Cerebellar nuclear complex (tissue), 1 donor: Measurements from ENCODE around the gene TM7SF2.

Source experiments
- DNase-seq, 2 experiments: peaks; one replicate each; lab custom pipeline; 2025; lab: John Stamatoyannopoulos, UW

Gene TM7SF2

DNA sequence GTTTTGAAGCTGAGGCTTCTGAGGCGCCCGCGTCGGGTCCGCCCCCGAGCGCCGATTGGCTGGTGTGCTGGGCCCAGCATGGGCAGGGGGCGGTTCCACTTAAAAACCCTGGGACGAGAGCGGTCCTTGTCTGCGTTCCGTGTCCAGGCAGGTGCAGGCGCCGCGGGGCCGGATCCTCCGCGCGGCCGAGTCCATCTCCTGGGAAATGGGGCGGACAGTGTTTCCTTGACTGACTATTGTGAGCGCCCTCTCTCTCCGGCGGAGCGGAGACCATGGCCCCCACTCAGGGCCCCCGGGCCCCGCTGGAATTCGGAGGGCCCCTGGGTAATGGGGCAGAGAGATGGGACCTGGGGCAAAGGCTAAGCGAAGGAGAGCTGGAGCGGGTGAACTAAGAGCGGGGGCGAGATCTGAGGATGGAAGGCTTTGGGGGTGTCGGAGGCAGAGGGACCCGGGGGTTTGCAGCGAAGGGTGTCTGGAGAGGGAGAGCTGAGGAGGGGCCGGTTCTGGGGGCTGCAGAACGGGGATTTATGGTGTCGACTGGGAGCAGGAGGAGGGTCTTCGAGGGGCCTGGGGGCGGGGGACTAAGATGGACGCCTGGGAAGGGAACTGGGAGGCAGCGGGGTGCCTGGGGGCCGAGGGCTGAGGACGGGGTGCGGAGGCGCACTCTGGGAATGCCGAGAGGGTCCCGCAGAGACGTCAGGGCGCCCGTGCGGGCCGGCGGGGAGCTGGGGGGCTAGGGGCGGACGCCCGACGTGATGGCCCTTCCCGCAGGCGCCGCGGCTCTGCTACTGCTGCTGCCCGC, at the start of gene TM7SF2:
TM7SF2 (plus strand) TSS at position 129 of the 802 bp plus-strand sequence; CDS start at position 273, 144 bp downstream.
- peak; percentile 68 to 92 for DNase-seq

DNA sequence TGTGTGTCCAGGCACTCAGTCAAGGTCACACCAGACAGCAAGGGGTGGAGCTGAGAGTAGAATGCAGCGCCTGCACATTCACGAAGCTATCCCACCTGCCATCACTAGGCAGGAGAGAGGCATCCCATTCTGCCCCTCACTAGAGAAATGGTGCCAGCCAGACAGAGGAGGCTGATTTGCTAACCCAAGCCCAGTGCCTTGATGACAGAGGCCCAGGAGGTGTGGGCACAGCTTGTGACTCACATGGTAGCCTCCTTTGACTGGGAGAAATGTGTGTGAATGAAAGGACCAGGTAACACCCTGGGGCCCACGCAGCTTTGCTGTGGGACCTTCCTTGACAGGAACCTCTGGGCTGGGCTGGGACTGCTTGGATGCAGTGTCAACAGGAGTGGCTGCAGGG, 48.1 kb upstream of the TM7SF2 start:
- no peak for DNase-seq

DNA sequence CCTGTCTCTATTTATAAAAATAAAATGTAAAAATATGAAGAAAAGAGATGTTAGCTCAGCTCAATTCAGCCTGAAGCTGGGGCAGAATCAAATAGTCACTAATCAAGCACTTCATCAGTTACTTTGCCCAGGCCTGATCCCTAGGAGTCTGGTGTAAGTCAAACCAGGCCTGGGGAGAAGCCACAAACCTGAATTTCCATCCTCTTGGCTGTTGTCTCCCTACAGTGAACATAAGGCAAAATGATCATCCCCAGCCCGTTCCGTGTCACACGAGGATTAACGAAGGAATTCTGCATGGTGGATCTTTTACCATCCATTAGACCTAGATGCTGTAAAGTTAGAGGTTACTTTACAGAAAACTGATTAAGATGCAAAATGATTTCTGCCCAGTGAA, 46.8 kb upstream of the TM7SF2 start:
- no peak for DNase-seq

DNA sequence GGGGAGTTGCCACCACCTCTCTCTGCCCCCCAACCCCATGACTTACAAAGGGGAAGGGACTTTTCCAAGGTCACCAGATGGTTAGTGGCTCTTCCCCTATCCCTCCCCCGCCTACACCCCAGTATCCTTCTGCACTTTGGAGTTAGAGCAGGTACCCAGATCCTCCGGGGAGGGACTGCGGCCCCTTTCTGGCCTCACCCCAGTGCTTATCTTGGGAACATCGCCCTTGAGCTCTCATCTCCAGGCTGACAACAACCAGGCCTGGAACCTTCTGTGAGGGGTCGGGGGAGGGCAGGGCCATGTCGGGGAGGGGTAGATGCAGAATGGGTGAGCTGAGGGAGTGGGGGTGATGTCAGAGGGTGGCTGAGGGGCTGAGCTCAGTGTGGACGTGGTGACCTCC, 45.8 kb upstream of the TM7SF2 start:
- no peak for DNase-seq

DNA sequence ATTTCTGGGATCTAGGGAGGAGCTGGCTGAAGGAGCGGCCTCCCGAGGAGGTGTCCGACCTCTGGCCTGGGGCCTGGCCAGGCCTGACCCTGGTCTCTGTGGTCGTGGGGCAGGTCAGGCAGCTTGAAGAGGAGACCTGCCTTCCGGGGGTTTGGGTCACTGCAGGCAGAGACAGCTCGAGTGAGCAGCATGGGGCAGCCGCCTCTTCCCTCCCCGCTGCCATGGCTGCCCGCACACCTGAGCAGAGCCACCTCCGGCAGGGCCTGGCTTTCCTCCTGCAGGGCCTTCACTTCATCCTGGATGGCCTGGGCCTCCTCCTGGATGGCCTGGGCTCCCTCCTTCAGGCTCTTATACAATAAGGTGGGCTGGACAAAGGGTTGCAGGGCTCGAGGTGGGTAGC, 45.4 kb upstream of the TM7SF2 start:
- DNase-seq, result no peak

DNA sequence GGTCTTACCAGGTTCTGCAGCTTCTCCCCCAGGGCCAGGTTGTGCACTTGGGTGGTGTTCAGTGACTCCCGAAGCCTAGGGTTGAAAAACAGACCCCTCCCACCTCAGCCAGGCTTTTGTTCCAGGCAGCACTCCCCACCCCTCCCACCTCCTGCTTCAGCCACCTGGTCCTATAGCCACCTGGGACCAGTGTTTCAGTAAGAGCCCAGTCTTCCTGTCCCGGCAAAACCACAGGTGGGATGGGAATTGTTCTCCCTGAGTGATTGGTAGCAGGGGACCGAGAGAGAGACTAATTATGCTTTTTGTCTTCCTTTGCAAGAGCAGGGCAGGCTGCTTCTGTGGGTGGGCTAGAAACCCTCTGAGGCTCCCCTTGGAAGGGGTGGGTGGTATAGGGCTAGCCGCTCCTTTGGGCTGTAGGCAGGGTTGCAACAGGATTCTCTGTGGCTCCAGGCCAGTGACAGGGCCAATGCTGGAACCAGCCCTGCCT, 44.8 kb upstream of the TM7SF2 start:
- DNase-seq, result no peak

DNA sequence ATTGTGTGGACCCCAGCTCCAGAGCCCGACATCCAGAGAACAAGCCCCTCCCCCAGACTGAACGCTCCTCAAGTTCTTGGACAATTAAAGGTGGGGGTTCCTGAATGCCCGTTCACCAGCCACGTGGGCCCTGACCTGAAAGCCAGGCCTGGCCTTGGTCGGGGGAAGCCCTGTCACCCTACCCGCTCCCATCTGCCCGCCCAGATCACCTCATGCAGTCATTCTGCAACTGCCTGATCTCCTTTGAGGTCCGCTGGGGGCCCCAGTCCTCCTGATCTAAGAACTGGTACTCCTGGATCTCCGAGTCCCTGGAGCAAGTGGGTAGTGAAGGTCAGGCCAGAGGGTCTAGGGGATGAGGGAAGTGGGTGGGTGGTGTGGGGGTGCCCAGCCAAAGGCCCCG, 44.2 kb upstream of the TM7SF2 start:
- no peak for DNase-seq

DNA sequence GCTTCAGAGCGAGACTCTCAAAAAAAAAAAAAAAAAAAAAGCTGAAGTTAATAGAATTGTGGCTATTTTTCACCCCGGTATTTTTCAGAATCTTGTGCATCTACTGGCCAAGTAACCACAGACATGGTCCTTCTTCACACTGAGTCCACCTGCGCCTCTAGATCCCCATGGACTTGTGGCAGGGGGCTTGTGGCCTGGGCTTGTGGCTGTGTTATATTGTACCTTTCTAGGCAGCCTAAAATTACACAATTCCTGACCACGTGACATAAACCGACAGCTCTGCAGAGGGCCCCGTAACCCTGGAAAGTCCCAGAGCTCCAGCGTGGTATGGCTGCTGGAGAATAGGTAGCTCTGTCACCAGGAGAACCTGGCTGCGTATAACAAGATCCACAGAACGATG, 42.5 kb upstream of the TM7SF2 start:
- DNase-seq, result no peak

DNA sequence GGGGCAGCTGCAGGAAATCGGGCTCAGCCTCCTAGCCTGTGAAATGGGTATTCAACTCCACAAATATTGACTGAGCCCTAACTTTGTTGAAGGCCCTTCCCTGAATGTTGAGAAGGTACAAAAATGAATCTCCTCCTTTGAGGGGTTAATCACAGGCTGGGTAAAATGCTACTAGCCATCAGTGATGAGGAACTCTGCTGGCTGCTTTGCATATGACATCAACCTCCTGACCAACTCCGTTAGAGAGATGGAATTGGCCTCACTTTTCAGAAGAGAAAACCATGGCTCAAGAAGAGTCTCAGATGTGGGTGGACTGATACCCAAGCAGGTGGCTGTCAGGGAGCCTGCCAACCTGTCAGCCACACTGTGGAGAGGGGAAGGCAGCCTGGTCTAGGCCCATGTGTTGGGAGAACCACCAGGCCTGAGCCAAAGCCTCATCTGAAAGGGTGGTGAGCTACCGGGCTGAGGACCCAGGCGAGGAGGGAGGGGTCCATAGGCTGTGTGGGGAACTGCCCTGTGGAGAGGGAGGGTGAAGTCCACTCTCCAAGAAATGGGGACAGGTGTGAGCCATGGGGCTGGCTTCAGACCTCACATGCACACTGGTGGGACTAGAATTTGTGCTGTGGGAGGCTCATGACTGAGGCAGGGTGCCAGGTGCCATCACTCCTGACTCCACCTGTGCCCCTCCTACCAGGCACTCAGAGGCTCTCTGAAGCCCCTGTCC, 39.6 kb upstream of the TM7SF2 start:
- no peak for DNase-seq

DNA sequence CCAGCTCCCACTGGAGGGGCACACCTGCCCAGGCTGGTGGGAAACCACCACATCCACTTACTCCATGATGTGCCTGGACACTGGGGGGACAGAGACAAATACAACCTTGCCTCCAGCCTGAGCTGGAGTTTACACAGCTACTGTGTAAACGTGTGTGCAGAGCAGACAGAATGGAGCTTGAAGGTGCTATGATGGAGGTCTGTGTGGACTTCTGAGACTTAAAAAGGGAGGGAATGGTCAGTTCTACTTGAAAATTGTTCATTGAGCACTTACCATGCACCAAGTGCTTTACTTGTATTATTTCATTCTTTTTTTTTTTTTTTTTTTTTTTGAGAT, 39.1 kb upstream of the TM7SF2 start:
- DNase-seq, result no peak

DNA sequence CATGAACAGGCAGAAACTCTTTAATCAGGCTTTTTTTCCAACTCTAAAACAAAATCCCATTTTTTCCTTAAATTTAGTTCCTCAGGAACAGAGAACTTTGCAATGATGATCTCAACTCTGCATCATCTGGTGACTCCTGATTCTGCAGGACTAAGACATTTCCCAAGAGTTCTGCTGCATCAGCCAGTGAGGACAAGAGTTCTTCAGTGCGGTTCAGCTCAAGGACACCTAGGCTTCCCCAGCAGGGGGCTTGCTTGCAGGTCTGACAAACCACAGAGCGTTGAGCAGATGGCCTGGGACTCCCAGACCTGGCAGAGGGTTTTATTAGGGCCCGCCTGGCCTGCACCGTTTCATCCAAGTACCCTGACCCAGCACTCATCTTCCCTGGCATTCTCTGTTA, 34.2 kb upstream of the TM7SF2 start:
- DNase-seq, result no peak

DNA sequence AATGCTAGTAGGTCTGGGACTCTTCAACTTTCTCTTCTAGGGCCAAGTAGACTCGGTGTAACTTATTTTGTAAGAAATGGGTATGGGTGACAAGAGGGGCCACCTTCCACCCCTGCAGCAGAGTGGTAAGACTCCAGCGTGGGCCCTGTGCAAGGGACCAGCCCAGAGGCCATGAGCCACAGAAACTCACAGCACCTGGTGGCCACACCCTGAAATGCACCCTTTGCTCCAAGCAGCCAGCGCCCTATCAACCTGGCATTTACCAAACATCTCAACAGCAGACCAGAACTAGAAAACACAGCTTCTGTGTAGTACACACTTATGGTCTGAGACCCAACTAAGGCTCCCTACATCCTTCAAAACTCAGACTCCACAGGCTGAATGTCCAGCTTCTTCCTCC, 33.5 kb upstream of the TM7SF2 start:
- DNase-seq, result no peak

DNA sequence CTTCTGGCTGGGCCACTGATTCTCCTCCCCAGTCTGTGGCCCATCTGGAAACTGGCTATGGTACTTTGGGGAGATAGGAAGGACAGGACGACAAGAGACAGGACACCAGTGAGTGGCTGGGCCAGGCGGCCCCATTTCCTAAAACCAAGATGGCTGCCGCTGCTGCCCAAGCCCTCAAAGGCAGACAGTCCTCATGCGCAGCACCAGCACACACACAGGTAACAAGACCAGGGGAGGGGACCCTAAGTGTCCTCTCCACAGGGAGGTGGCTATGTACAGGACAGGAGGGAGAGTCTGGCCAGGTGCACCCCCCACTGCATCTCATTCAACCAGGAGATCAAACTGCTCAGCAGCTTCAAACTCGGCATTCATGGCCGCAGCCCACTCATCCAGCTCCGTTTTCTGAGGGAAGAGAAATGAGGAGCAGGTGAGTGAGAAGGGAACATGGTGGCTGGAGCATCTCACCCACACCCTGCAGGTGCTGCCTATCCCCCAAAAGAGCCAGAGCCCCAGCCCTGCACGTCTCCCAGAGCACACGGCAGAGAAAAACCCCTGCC, 32.8 kb upstream of the TM7SF2 start:
- no peak for DNase-seq

DNA sequence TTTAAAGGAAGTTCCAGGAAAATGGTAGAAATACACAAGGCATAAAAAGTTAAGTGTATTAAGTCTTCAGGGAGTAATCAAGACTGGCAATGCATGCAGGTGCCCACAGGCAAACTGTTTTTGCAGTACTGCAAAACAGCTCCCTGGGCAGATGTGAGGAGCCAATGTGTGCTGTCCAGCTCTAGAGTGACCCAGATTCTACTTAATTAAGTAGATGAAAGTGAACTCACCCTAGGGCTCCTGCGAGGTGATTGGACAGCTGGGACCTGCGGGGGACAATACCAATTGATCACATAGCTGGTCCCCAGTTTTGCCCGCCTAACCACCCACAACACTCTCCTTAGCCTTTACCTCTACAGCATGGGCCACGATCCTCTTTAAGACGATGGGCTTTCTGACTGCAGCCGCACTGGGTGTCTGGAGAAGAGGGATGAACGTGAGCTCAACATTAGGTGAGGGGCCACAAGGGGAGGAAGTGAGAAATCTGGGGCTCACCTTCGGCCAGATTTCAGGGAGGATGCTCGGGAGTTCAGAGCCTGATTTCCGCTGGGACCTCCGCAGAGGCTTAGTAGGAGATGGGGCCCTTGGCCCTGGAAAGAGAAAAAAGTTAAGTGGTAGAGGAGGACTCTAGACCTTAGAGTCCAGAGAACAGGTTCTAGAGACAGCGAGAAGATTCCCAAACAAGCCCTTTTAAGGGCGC, 28.4 kb upstream of the TM7SF2 start:
- no peak for DNase-seq

DNA sequence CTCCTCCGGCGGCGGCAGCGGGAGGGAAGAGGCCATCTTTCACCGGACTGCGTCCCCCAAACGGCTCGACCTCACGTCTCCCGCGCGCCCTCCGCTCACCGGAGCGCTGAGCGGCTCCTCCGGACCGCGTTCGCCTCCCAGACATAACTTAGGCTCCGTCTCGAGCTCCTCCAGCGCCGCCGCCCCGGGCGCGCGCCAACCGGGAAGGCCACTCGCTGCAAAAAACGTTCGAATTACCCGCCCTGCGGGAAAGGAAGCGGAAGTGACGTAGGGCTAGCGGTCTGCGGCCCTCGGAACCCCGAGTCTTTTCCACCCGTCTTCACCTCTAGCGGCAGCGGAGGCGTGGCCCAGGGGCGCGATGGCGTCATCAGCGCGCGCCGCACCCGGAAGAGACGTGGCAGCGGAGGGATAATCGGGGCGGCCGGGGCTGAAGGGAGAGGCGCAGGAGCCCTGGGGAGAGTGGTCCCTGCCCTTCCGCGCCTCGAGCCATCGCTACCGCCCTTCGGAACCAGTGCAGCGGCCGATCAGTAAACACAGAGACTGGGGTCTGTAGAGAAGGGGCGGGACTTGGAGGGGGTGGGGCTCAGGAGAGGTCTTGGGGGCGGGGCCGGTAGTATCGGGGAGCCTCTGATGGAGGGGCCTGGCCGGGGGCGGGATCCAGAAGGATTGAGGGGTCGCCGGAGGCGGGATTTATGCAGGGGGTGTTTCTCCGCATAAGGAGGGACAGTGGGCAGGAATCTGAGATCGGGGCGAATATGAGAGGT, 27.7 kb upstream of the TM7SF2 start, which contains the start of the genes CDCA5 and ZFPL1:
CDCA5 (minus strand) TSS at position 207 of the 764 bp plus-strand sequence; CDS start at position 145, 62 bp downstream.
ZFPL1 (plus strand) TSS at position 389 of the 764 bp plus-strand sequence. CDS start 477 bp downstream, outside the sequence.
- peak; percentile 42 to 81 for DNase-seq

DNA sequence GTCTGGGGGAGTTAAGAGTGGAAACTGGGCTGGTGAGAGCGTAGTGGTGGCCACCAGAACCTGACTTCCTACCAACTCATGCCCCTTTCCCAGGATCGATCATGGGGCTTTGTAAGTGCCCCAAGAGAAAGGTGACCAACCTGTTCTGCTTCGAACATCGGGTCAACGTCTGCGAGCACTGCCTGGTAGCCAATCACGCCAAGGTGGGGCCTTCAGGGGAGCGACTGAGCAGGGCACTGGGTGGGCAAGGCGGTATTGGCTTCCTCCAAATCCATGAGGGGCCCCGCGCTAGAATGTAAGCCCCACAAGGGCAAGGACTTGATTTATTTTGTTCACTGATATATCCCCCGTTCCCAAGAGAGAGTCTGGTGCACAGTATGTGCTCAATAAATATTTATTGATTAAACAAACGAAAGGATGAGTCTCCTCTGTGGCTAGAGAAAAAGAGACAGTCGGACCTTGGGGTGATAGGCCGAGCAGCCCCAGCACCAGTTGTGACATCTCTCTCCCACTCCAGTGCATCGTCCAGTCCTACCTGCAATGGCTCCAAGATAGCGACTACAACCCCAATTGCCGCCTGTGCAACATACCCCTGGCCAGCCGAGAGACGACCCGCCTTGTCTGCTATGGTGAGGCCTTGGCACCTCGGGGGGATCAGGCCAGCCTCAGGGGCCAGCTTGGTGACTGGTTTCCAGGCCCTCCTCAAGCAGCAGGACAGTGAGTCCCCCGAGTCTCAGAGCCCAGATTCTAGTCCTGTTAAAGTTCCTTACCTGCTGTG, 26.9 kb upstream of the TM7SF2 start:
- no peak for DNase-seq

DNA sequence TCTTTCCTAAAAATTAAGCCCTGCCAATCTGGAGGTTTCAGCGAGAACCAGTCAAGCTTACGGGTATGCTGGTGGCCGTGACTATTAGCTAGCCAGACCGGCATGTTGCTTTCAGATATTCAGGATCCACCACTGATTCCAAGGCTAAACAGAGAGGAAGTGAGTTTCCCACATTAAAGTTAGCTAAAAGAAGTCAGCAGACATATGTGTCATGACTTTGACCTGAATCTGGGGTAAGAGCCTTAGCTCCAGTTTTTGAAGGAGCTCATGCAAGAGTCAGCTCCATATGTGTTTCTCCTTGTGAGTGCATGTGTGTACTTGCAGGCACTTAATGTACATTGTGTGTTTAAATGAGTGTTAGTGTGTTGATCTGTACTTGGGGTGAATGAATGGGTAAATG, 26.2 kb upstream of the TM7SF2 start:
- no peak for DNase-seq

DNA sequence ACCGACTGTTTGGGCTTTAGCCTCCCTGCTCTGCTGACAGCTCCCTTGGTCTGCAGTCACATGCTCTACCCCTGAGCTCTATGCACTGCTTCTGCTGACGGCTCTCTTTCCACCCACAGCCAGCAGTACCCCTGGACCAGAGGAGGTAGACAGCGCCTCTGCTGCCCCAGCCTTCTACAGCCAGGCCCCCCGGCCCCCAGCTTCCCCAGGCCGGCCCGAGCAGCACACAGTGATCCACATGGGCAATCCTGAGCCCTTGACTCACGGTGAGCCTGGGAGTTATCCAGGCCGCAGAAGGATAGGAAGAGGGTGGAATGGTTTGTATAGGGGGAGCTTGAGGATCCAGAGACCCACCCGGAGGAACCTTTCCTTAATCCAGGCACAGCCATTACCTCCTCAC, 24.9 kb upstream of the TM7SF2 start:
- DNase-seq, result no peak

DNA sequence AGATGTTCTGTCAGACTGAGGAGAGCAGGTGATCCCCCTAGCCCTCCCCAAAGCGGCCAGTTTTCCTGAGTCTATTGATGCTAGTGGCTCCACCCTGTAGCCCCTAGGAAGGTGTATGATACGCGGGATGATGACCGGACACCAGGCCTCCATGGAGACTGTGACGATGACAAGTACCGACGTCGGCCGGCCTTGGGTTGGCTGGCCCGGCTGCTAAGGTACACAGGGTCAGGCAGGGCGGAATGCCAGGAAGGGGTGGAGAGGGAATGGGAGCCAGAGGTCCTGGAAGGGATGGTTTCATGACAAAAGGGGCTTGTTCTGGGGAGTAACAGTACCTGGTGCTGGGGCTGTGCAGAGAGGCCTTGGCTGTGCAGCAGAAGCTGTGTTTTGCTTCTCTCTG, 24.5 kb upstream of the TM7SF2 start:
- DNase-seq, result no peak

DNA sequence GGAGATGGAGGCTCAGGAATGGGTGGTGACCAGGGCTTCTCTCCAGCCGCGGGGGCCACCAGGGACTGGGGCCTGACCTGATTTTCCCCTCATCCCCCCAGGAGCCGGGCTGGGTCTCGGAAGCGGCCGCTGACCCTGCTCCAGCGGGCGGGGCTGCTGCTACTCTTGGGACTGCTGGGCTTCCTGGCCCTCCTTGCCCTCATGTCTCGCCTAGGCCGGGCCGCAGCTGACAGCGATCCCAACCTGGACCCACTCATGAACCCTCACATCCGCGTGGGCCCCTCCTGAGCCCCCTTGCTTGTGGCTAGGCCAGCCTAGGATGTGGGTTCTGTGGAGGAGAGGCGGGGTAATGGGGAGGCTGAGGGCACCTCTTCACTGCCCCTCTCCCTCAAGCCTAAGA, 23.8 kb upstream of the TM7SF2 start:
- no peak for DNase-seq

DNA sequence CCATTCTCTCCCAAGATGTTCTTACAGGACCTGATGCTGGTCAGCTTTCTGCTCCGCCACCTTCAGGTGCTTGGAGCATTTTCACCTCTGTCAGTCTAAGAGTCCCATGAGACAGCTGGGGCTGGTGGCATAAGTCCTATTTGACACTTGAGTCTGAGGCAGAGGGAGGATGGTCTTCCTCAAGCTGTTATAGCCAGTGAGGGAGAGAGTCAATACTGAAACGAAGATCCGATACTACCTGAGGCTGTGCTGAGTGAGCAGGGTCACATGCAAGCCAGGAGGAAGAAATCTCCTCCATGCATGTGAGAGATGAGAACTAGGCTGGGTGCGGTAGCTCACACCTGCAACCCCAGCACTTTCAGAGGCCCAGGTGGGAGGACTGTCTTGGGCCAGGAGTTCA, 22.1 kb upstream of the TM7SF2 start:
- DNase-seq, result no peak
